Measurements from ENCODE around the gene FCER1G.
A peak's percentile ranks its signal among the peaks of the same experiment; 100 is the strongest.

FCER1G gene

DNA sequence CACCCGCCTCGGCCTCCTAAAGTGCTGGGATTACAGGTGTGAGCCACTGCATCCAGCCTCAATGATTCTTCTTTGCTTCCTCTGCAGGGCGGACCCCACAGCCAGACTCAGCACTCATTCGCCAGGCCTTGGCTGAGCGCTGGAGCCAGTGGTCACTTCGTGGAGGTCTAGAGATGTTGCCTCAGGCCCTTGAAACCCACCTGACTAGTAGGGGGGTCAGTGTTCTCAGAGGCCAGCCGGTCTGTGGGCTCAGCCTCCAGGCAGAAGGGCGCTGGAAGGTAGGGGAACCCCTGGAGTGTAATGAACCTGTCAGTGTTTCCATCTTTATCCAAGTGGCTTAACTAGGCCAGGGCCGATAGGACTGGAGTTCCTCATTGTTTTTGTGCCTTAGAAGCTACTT, 46.2 kb upstream of the FCER1G start:
- no peak overlapping the region for H3K4me2 ChIP-seq (ENCODE audit: low read depth, low read length, poor library complexity, severe bottlenecking)
- no peak overlapping the region for H2AFZ ChIP-seq (ENCODE audit: low read length)
- no peak overlapping the region for H3K4me3 ChIP-seq (ENCODE audit: low read length, poor library complexity, severe bottlenecking)
- H3K27me3 ChIP-seq (ENCODE audit: insufficient read depth, low read length, poor library complexity, severe bottlenecking): no peaks in the 10 kb centered on the region
- H3K4me1 ChIP-seq (ENCODE audit: insufficient read depth, low read length, poor library complexity, severe bottlenecking): peaks cover 8% of the 10 kb centered on the region
- H3K36me3 ChIP-seq (ENCODE audit: insufficient read depth, low read length): peaks cover 30% of the 10 kb centered on the region; the same call in 1 of the 2 replicates
- H3K9ac ChIP-seq (ENCODE audit: low read depth, low read length, poor library complexity, severe bottlenecking): no peak overlapping the region
- TF ChIP-seq, protein P1, sequence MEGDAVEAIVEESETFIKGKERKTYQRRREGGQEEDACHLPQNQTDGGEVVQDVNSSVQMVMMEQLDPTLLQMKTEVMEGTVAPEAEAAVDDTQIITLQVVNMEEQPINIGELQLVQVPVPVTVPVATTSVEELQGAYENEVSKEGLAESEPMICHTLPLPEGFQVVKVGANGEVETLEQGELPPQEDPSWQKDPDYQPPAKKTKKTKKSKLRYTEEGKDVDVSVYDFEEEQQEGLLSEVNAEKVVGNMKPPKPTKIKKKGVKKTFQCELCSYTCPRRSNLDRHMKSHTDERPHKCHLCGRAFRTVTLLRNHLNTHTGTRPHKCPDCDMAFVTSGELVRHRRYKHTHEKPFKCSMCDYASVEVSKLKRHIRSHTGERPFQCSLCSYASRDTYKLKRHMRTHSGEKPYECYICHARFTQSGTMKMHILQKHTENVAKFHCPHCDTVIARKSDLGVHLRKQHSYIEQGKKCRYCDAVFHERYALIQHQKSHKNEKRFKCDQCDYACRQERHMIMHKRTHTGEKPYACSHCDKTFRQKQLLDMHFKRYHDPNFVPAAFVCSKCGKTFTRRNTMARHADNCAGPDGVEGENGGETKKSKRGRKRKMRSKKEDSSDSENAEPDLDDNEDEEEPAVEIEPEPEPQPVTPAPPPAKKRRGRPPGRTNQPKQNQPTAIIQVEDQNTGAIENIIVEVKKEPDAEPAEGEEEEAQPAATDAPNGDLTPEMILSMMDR (conservative IDR thresholded peaks at IDR 0.05; ENCODE audit: low read length): no peak
- no peak for TF ChIP-seq EZH2phosphoT487 (IDR thresholded peaks at IDR 0.05; ENCODE audit: borderline replicate concordance)
- H3F3A ChIP-seq (ENCODE audit: low read depth): no peaks in the 10 kb centered on the region
- H4K20me1 ChIP-seq (ENCODE audit: insufficient read depth, low read length, poor library complexity, severe bottlenecking): no peaks in the 10 kb centered on the region
- H3K9me2 ChIP-seq (replicated peaks; ENCODE audit: low read depth, low read length): no peaks in the 10 kb centered on the region
- H3K79me2 ChIP-seq (ENCODE audit: insufficient read depth, low read length): peaks cover 6% of the 10 kb centered on the region; the same call in 1 of the 2 replicates
- H3K9me3 ChIP-seq (ENCODE audit: insufficient read depth, low read depth, low read length): no peaks in the 10 kb centered on the region

DNA sequence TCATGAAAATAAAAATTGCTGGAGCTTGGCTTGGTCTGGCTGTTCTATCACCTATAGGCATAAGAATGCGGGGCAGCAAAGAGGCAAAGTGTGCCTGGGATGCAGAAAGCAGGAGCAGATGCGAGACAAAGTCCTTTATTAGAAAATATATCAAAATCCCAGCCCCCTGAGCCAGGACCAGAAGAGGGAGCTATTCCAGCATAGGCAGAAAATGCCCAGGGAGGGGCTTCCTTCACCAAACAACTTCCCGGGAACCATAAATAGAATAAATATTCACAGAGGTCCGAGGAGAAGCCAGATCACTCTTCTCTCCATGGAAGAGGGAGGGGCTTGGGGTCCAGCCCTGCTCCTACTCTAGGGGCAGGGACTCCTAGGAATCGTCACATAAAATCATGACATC, 43.9 kb upstream of the FCER1G start:
- Histone ChIP-seq H3K27me3 (ENCODE audit: insufficient read depth, low read length, poor library complexity, severe bottlenecking) (no peaks in the 10 kb centered on the region), H3K36me3 (ENCODE audit: insufficient read depth, low read length) (peaks cover 36% of the 10 kb centered on the region; the same call in 1 of the 2 replicates), H3K4me3 (ENCODE audit: low read length, poor library complexity, severe bottlenecking) (no peak overlapping the region), H2AFZ (ENCODE audit: low read length) (no peak overlapping the region), H3K9me3 (ENCODE audit: insufficient read depth, low read depth, low read length) (no peaks in the 10 kb centered on the region), H3K9me2 (replicated peaks; ENCODE audit: low read depth, low read length) (no peaks in the 10 kb centered on the region), H3F3A (ENCODE audit: low read depth) (no peaks in the 10 kb centered on the region), H3K4me2 (ENCODE audit: low read depth, low read length, poor library complexity, severe bottlenecking) (no peak overlapping the region), H3K79me2 (ENCODE audit: insufficient read depth, low read length) (peaks cover 20% of the 10 kb centered on the region), H3K9ac (ENCODE audit: low read depth, low read length, poor library complexity, severe bottlenecking) (no peak overlapping the region), H4K20me1 (ENCODE audit: insufficient read depth, low read length, poor library complexity, severe bottlenecking) (peaks cover under 1% of the 10 kb centered on the region), H3K4me1 (ENCODE audit: insufficient read depth, low read length, poor library complexity, severe bottlenecking) (peaks cover 22% of the 10 kb centered on the region)
- TF ChIP-seq EZH2phosphoT487 (IDR thresholded peaks at IDR 0.05; ENCODE audit: borderline replicate concordance): no peak
- TF ChIP-seq, protein P1 (conservative IDR thresholded peaks at IDR 0.05; ENCODE audit: low read length): peak; percentile 34

DNA sequence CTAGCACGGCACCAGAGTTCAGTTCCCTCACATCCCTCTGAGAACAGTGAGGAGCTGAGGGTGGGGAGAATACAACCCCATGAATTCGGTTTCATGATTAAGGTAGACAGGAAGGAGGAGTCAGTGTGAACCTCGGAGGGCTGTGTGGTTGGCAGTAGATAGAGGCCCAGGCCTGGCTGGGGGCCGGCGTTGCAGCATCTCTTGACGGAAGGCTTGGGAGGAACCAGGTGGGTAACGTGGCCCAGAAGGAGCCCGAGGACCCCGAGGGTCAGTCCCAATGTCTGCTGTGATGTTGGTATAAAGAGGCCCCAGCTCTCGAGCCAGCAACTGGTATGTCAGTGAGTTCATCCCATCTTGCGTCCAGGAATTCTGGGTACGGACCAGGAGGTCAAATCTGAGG, 43.4 kb upstream of the FCER1G start:
- Histone ChIP-seq H3K79me2 (ENCODE audit: insufficient read depth, low read length) (peaks cover 25% of the 10 kb centered on the region), H3K36me3 (ENCODE audit: insufficient read depth, low read length) (peaks cover 36% of the 10 kb centered on the region; the same call in 1 of the 2 replicates), H3K4me3 (ENCODE audit: low read length, poor library complexity, severe bottlenecking) (no peak overlapping the region), H4K20me1 (ENCODE audit: insufficient read depth, low read length, poor library complexity, severe bottlenecking) (peaks cover 5% of the 10 kb centered on the region), H3K27me3 (ENCODE audit: insufficient read depth, low read length, poor library complexity, severe bottlenecking) (no peaks in the 10 kb centered on the region), H2AFZ (ENCODE audit: low read length) (no peak overlapping the region), H3K4me2 (ENCODE audit: low read depth, low read length, poor library complexity, severe bottlenecking) (no peak overlapping the region), H3K9ac (ENCODE audit: low read depth, low read length, poor library complexity, severe bottlenecking) (no peak overlapping the region), H3K9me3 (ENCODE audit: insufficient read depth, low read depth, low read length) (no peaks in the 10 kb centered on the region), H3K4me1 (ENCODE audit: insufficient read depth, low read length, poor library complexity, severe bottlenecking) (peaks cover 26% of the 10 kb centered on the region), H3K9me2 (replicated peaks; ENCODE audit: low read depth, low read length) (no peaks in the 10 kb centered on the region), H3F3A (ENCODE audit: low read depth) (no peaks in the 10 kb centered on the region)
- TF ChIP-seq, protein P1 (conservative IDR thresholded peaks at IDR 0.05; ENCODE audit: low read length): no peak
- no peak for TF ChIP-seq EZH2phosphoT487 (IDR thresholded peaks at IDR 0.05; ENCODE audit: borderline replicate concordance)

Measured in Loucy (cell line).